Measurements from ENCODE around the gene CEP170B.

Gene CEP170B

GRCh38 chr14:104868060-104868740, 3.1 kb downstream of the CEP170B start:
- no peak for DNase-seq

DNA sequence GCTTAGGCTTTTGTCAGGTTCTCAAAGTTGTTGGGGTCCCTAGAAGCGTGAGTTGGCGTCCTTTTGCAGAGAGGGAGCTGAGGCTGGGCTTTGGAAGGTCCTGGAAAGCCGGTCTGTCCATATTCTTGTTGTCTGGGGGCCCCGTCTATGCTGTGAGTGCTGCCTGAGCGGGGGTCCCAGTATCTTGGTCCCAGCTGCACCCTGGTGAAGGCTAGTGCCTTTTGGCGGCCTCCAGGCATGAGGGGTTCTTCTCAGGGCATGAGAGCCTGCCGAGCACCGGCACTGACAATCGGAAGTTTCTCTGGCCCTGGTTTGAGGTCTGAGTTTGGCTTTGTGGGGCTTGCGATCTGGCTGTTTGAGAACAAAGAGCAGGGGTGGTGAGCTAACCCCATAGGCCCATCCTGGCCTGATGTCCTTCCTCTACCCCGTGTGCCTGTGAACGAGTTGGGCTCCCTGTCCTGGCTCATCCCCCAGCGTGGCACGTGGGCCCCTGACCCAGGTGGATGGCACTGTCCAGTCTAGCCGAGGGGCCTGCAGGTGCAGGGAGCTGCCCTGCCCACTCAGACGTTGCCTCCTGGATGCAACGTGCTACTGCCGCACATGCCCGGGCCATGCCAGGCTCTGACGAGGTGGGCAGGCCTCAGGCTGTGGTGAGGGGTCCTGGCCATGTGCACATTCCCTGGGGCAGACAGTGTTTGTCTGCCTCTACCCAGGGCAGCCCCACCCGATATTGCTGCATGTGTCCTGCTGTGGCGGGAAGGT, 3.9 kb downstream of the CEP170B start:
- DNase-seq: no peak

DNA sequence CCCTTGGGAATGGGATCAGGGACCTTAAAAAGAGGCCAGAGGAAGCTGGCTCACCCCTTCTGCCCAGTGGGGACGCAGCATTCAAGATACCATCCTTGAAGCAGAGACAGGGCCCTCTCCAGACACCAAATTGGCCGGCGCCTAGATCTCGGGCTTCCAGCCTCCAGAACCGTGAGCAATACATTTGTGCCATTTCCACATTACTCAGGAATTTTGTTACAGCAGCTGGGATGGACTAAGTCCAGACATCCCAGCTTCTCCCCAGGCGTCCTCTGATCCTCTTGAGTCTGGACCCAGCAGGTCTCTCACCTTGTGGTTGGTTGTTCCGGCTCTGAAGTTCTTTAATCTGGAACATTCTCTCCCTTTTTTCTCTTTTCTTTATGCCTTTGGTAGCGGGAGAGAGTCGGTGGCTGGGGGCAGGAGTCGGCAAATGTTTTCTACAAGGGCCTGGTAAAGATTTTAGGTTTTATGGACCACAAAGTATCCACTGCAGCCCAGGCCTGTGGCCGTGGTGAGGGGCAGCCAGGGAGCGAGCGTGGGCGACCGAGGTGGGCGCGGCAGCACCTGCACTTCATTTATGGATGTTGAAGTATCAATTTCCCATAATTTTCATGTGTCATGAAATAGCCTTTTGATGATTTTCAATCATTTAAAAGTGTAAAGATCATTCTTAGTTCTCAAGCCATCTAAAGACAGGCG, 4.8 kb downstream of the CEP170B start:
- no peak for DNase-seq

GRCh38 chr14:104870368-104871144, 5.5 kb downstream of the CEP170B start:
- no peak for DNase-seq

DNA sequence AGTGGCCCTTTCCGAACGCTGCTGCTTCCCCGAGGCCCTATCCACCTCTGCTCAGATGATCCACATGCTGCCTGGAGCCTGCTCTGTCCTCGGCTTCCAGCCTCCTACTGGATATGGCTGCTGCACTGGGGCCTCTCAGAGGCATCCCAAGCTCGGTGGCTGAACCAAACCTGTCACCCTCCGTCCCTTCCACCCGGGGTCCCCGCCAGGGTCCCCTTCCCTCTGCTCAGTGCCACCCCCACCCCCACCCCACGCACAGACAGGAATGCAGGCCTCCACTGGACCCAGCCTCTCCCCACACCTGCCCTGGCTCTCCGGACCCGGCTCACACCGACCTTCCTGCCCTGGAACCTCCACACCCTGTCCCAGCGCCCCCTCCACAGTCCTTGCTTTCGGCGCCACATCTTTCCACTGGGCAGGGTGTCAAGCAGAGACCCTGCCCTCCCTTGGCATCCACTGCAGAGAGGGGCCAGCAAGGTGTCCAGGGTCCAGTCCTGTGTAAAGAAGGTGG, 6.1 kb downstream of the CEP170B start:
- DNase-seq: no peak

DNA sequence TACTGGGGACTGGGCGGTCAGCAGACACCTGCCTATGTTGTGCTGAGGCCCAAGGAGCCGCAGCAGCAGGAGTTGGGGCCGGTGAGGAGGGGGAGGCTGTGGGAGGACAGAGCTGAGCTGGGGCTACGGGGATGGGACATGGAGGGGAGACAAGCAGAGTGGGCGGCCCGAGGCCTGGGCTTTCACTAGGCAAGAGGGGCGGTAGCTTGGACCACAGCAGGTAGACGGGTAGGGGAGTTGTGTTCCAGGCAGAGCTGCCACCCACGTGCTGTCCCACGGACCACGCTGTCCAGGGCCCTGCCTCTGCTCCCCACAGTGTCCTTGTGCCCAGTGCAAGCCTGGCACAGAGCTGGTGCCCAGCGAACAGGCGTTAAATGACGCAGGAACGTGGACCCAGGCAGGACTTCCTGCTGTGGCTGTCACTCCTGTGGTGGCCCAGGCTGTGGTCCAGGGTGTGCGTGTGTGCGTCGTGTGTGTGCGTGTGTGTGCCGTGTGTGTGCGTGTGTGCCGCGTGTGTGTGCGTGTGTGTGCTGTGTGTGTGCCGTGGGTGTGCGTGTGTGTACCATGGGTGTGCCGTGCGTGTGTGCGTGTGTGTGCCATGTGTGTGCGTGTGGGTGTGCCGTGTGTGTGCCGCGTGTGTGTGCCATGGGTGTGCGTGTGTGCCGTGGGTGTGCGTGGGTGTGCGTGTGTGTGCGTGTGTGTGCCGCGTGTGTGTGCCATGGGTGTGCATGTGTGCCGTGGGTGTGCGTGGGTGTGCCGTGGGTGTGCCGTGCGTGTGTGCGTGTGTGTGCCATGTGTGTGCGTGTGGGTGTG, 6.8 kb downstream of the CEP170B start:
- DNase-seq: no peak

DNA sequence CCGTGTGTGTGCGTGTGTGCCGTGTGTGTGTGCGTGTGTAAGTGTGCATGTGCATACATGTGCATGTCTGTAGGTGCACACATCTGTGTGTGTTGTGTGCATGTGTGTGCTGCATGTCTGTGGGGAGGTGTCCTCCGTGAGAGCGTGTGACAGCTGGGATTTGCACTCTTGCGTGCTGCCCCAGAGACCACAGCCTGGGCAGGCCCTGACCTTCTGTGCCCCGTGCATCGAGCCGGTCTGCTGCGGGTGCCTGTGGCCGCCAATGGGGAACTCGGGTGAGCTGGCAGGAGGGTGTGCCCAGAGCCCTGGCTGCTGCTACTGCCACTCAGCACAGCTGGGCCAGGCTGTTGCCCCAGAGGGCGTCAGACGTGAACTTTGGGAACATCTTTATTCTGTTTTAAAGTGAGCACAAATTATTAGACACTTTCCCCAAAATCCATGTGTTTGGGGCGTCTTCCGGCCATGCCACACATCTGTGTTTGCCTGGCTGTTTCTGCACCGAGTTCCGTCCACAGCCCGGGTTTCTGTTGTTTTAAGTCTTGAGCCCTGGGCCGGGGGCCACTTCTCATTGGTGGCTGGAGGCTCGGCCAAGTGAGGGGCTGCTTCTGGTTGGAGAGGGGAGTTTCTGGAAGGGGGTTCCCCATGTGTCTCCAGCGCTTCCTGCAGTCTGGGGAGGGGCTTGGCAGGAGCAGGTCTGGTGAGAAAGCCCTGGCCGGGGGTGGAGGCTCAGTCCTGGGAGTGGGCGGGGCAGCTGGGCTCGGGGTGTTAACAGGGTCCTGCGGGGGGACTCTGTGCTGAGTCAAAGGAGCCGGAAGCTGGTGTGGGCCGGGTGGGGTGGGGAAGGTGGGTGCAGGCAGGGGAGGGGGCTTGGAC, 7.6 kb downstream of the CEP170B start:
- no peak for DNase-seq

DNA sequence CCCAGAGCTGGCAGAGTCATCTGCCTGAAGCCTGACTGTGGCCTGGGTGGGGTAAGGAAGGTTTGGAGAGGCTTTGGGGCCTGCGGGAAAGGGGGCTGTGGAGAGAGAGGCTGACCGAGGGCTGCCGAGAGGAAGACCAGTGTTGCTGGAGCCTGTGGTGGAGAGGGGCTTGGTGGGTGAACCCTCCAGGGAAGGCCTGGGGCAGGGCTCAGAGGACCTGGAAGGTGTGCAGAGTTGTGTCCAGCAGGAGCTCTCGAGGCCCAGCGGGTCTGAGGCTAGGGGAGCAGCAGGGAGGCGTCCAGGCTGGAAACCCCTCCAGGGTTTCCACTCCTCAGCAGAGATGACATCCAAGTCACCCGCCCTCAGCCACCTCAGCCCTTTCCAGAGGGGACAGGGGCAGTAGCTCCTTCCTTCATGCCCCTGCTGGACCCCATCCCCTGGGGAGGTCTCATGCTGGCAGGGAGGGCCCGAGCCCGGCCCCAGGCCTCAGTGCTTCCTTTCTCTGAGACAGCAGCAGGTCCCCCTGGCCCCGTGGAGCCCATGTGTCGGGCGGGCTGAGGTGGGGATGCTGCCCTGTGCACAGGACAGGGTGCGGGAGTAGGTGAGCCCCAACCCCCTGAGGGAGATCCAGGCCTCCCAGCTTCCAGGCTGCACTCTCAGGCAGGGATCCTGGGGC, 8.4 kb downstream of the CEP170B start:
- DNase-seq: no peak

DNA sequence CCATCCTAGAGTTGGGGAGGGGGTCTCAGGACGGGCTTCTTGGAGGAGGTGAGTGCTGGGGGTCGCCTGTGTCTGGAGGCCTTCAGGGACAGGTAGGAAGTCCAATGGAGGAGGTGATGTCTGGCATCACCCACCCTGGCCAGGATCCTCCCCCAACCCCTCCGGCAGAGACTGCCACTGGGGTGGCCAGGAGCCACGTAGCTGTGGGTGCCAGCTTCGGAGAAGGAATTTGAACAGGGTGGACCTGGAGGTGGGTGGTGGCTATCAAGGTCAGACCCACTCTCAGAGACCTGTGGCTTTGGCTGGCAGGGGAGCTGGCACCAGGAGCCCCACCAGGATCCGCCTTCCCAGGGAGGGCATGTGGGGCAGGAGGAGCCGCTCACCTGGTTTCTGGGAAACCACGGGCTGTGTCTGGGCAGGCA, 9.1 kb downstream of the CEP170B start:
- no peak for DNase-seq

DNA sequence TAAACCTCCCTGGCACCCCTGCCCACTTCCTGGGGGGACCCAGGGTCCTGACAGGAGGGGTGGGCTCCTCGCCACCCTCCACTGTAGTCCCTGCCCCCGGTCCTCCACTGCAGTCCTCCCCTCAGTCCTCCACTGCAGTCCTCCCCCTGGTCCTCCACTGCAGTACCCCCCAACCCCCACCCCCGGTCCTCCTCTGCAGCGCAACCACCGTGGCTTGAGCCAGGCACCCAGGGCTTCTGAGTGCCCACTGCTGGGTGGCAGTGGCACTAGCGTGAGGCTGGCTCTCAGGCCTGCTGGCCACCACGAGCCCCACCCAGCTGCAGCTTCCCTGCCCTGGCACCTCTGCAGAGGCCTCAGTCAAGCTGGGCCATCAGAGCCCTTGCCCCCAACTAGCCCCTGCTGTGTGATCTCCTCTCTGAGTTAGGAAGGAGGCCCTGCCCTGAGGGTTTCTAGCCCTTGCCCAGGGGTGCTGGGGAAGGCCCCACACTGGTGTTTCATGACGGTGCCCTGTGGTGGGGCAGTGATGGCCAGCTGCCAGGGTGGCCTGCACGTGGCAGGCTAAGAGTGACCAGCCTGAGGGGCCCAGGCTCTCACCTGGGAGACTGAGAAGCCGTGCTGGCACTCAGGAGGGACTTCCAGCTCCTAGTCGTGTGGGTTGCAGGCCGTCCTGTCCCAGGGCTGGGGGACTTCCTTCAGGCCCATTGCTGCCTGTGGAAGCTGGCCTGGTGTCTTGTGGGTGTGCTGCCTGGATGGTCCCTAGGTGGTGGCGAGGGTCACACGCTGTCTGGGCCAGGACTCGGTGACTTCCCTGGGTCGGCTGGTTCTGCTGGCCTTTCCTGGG, 9.7 kb downstream of the CEP170B start:
- DNase-seq: no peak

DNA sequence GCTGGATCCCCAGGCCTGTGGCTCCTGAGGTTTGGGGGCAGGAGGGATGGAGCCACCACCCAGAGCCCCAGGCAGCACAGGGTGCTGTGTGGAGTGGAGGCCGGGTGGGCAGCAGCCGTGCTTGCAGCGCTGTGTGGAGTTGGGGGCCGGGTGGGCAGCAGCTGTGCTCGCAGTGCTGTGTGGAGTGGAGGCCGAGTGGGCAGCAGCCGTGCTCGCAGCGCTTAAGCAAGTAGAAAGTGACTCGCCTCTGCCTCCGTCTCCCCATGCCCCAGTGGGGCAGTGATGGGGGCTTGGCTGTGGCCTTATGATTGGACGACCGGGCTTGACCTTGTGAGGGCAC, 10.3 kb downstream of the CEP170B start:
- DNase-seq: no peak

- no peak for DNase-seq
Measured at GRCh38 chr14:104875811-104876210, 10.7 kb downstream of the CEP170B start.

GRCh38 chr14:104876251-104876699, 11.2 kb downstream of the CEP170B start:
- no peak for DNase-seq

- no peak for DNase-seq
Measured at GRCh38 chr14:104877066-104877805, 12.2 kb downstream of the CEP170B start.

GRCh38 chr14:104877806-104878550, 12.9 kb downstream of the CEP170B start:
- no peak for DNase-seq

GRCh38 chr14:104878582-104878981, 13.5 kb downstream of the CEP170B start:
- no peak for DNase-seq

GRCh38 chr14:104879201-104879982, 14.3 kb downstream of the CEP170B start:
- no peak for DNase-seq
